NCI-H1417 (cell line): ENCODE results near the gene EBF4.

Experiments
- DNase-seq, 3 experiments: peaks; one replicate each; lab custom pipeline; 2025; lab: John Stamatoyannopoulos, UW

EBF4 gene

DNA sequence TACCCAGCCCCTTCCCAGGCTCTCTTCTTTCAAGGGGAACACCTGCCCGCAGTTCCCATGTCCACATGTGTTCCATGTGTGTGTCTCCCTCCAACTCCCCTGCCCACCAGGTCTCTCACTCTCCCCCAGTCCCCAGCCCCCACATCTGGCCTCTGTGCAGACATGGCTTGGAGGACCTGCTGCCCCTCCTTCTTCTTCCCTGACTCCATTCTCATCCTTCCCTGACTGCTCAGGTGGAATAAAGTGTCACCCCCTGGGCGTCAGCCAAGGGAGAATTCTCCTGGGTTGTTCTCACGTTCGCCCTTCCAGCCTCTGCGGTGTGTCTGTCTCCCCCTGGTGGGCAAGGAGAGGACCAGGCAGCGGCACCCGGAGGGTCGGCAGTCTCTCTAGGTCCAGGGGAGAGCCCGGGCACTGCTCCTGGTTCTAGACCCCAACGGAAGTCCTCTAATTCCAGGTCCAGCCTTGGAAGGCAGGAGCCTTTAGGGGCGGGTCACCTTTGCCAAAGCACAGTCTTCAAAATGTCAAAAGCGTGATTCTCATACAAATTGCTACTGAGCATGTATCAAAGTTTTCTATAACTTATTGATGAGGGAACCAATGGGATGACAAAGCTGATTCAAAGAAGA, 50.5 kb downstream of the EBF4 start:
- peak; percentile 68 to 87 (median 80) for DNase-seq

DNA sequence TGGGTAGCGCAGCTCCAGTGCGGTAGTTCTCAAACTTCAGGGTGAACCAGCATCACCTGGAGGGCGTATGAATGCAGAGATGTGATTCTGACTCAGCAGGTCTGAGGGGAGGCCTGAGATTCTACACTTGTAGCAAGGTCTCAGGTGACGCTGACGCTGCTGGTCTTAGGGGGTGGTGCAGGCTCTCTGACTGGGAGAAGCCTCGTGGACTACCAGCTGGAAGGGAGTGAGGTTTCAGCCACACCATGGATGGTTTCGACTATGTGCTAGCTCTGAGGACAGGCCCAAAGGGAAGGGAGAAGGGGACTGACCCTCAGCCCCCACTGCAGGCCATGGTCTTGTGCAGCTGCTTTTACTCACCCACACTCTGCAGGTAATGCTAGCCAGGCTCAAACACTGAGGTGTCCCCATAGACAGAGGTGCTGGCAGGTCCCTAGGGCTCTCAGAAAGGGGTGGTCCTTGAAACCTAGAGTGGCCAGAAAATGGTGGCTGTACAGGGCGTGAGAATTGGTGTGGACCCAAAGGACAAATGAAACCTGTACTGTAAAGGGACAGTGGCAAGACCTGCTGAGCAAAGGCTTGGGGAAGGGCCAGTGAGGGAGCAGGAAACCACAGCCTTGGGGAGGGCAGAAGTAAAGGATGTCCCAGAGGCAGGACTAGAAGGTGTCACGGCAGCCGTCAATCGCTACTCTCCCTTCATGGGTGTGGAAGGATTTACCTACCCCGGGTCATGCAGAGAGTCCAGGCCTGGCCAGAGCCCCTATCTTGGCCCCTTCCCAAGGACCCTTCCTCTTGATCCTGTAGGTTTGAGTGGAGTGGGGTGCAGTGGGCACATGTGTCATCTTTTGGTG, 52.7 kb downstream of the EBF4 start:
- DNase-seq, result no peak

GRCh38 chr20:2745936-2746635, 53.5 kb downstream of the EBF4 start:
- no peak for DNase-seq

DNA sequence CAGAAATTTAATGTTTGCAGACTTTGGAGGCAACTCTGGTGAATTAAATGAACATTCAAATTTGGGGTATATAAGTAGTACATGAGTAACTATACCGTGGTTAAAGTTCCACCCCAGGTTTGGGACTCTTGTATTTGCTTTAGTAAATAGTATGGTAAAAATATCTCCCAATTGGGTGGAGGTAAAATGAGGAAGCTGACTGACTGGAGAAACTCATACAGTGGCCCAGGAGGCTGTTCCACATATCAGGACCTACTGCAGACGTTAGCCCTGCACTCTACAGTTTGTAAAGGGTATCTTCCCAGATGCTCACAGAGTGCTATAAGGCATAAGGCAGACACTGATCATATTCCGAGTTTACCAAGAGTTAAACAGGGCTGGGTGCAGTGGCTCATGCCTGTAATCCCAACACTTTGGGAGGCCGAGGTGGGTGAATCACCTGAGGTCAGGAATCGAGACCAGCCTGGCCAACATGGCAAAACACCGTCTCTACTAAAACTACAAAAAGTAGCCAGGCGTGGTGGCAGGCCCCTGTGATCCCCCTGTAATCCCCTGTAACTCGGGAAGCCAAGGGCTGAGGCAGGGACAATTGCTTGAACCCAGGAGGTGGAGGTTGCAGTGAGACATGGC, 54.2 kb downstream of the EBF4 start:
- DNase-seq, result no peak

GRCh38 chr20:2747676-2748235, 55.2 kb downstream of the EBF4 start:
- no peak for DNase-seq

DNA sequence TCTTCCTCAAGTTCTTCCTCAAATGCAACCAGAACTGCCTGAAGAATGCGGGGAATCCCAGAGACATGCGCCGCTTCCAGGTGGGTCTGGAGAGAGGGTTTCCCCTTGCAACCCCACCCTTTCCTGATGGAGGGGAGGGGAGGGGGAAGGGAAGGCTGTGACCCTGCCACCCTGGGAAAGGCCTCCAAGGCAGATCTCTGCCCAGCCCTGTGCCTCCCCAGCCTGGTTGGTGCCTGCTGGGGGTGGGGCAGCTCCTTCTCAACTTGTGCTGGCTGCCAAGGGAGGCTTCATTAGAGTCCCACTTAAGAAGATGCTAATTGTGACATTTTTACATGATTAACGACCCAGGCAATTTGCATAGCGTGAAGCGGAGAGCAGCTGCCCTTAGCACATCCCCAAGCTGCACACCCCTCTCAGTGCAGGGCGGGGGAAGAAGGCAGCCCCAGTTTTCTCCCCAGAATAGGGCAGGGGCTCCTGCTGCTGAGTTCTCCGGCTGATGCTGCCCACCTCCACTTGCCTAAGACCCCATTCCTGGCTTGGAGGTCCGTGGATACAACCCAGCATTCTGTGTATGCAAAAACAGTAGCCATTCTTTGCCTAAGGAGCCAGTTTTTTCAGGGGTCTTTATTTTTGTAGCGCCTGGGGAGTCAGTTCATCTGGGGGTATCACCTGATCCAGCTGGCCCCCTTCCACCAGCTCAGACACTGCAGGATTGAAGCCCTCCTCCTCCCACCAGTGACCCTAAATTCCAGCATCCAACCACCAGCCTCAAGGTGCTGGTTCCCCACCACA, 56.2 kb downstream of the EBF4 start:
- DNase-seq, result peak in 1 of 3 experiments; percentile 29

DNA sequence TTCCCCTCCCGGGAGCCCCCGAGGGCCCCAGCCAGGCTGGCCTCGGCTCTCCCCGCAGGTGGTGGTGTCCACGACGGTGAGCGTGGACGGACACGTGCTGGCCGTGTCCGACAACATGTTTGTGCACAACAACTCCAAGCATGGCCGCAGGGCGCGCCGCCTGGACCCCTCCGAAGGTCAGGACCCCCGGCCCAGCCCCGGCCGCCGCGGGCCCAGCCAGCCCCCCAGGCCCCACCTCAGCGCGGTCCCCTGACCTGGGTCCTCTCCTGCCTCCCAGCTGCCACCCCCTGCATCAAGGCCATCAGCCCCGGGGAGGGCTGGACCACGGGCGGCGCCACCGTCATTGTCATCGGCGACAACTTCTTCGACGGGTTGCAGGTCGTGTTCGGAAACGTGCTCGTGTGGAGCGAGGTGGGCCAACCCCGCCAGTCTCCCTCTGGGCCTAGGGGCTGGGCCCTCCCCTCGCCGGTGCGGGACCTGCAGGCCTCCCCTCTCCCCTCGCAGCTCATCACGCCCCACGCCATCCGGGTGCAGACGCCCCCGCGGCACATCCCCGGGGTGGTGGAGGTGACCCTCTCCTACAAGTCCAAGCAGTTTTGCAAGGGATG, 56.9 kb downstream of the EBF4 start:
- no peak for DNase-seq

GRCh38 chr20:2749951-2750490, 57.4 kb downstream of the EBF4 start:
- no peak for DNase-seq

DNA sequence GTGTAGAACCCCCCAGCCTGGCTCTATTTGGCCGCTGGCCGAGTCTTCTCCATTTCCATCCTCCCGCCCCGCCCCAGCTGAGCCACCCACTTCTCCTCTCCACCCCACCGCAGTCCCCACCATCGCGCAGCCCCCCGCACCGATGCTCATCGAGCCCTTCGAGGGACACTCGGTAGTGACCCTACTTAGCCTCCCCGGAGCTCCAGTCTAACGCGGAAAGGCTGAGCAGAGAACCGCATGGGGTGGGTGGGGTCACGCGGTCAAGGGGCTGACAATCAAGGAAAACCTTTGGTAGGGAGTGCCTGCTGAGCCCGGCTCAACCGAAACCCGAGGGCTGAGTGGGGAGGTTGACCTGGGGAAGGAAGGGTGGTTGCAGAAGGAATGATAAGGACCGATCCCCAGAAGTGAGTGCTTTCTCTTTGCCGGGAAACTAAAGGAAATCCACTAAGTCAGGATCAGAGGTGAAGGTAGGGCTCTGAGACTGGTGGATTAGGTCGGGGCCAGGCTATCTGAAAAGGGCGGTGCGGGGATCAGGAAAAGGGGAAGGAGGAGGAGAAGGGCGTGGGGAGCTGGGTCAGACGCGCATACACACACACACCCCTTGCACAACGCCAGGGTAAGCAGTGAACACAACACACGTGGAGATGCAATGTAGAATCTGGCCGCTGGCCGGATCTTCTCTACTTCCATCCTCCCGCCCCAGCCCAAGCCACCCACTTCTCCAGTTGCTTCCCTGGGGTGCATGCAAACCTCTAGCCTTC, 58.1 kb downstream of the EBF4 start:
- DNase-seq, result peak; percentile 21 to 78 (median 49)

DNA sequence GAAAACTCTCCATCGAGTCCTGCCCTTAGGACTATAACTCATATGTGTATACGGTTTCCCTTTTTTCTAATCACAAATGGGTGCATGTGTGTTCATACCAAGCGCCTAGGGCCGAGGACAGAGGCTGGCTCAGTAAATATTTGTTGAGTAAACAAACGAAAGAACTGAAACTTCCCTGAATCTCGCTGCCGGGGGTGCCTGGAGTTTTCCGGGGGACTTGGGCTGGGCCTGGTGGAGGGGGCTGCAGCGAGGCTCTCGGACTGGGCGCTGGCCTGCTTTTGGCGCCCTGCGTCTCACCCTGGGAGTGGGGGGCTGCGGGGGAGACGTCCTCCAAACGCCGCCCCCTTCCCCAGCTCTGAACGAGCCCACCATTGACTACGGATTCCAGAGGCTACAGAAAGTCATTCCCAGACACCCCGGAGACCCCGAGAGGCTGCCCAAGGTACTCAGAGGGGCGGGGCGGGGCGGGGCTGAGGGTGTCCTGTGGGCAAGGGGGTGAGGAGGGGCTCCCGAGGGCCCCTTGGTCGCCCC, 58.8 kb downstream of the EBF4 start:
- DNase-seq, result peak in 2 of 3 experiments; percentile 54 to 78

DNA sequence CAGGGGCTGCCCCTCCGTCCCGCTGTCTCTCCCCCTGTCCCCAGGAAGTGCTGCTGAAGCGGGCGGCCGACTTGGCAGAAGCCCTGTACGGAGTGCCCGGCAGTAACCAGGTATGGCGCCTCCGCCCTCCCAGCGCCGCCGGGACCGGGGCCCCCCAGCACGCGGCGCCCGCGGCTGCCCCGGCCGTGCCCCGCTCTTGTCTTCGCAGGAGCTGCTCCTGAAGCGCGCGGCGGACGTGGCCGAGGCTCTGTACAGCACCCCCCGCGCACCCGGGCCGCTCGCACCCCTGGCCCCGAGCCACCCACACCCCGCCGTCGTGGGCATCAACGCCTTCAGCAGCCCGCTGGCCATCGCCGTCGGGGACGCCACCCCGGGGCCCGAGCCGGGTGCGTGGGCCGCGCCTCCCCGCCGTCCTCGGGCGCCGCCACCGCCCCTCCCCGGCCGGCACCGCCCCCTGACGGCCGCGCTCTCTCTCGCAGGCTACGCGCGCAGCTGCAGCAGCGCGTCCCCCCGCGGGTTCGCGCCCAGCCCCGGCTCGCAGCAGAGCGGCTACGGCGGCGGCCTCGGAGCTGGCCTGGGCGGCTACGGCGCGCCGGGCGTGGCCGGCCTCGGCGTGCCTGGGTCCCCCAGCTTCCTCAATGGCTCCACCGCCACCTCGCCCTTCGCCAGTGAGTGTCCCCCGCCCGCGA, 59.4 kb downstream of the EBF4 start:
- peak; percentile 35 to 70 (median 69) for DNase-seq

DNA sequence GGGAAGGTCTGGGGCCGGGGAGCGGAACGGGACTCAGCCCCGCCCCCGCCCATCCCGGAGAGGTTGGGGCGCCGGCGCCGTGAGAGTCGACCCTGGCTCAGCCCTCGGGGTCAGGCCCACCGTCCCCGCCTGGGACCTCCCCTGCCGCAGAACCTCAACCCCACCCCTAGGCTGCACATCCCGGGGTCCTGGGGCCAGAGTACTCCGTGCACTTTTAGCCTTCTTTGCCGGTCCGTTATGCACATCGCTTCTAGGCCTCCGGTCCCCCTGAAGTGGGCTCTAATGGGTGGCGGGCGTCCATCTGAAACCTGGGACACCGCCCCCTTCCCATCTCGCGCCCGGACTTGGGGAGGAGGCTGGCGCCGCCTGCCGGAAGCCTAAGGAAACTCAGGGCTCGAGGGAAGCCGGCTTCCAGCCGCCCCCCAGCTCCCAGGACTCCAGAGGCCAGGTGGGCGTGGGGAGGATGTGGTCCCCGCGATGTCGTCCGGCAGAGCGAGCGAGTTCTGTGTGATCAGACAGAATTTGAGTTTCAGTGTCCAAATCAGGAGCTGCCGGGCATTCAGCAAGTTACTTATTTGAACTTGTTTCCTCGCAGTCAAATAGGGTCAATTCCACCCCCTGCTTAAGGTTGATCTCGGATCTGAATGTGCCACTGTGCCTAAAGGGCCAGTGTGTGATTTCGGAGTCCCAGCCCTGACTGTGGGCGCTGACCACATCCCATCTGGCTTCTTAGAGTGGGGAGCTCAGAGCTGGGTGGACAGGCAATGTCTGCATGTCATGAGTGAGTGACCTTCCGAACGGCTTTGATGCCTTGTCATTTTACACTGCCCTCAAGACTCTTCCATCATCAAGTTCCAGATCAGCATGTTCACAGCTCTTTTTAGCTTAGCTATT, 60.2 kb downstream of the EBF4 start:
- DNase-seq, result peak; percentile 41 to 67 (median 50)

DNA sequence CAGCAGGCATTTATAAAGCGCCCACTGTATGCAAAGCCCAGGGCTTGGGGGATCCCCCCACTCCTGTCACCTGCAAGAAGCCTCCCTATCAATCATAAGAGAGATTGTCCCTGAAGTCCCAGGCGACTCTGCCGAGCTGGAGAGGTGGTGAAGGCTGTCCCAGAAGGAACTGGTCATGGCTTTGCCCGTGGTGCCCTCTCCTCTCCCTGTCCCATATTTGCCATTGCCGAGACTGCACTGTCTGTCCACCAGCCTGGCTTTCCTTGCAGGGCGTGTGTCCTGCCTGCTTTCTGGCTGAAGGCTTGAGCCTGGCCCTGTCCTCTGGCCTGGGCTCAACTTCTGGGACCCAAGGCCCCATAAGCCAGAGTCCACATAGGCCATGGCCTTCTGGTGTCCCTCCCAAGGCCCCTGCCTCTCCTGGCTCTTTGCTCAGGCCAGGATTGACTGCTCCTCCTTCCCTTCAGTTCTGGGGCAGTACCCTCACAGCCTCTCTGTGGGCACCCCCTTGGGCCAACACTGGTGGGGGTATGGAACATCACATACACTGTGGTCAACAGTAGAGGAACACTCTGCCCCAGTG, 61.0 kb downstream of the EBF4 start:
- no peak for DNase-seq

DNA sequence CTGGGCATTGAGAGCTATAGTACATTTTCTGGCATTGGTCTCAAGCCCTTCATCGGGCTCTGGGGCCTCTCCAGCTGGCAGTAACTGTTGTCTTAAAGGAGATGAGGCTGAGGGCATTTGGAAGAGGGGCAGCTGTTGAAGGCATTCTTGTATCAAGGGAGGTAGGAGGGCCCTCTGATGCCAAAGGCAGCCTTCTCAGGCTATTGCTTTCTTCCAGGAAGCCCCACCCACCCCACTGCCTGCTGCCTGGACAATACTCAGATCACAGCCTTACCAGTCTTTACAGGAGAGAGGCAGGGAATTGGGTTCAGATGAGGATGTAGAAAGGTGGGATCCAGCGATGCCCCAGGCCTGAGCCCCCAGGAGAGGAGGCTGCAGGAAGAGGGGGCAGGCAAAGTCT, 61.8 kb downstream of the EBF4 start:
- no peak for DNase-seq

- no peak for DNase-seq
Measured at GRCh38 chr20:2755451-2756055, 63.0 kb downstream of the EBF4 start.

DNA sequence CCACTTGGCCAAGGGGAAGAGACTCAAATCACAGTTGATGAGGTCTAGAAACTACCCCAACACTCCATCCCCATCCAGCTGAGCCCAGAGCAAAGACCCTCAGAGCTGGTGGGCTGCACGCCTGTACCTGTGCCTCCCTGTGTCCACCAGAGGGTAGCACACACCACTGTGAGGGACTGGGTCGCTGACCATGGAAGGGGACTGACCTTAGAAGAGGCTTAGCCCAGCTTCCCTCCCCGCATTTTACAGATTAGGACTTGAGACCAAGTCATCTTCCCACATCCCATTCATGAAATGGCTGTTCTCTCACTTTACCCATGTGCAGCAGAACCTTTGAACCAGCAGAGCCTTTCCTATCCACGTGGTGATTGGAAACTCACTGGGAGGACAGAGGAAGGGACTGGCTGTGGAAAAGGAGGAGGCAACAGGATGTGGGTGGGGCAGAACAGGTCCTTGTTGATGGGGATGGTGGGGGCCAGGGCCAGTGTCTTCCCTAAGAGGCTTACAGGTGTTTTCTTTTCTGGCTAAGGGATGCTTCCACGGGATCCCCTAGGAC, 63.6 kb downstream of the EBF4 start:
- peak in 1 of 3 experiments; percentile 39 for DNase-seq

GRCh38 chr20:2757001-2757400, 64.4 kb downstream of the EBF4 start:
- DNase-seq, result no peak
